Lung (tissue), 12 donors: ENCODE data around the gene RUVBL1. TPM values are rescaled to one million over a fixed set of nuclear protein-coding genes. Genes with fewer than 3 reads are reported as not detected.

Experiments used
- ATAC-seq: fragments of 200-7000 bp; cut with Tn5 transposase; one replicate; pipeline ENCODE4 v1.9.1; 2020; ENCODE audit warnings: moderate number of reproducible peaks; ENCODE audit not compliant: insufficient read depth, low FRiP score
- DNase-seq, 3 donors: peaks; one replicate each; pipeline ENCODE4 v3.0.0-alpha.2; 2013 to 2017
- H3K27ac ChIP-seq, 2 donors: one replicate each; pipeline ENCODE4 v1.5.1; 2013; ENCODE audit warnings: mild to moderate bottlenecking in 2 of 2, moderate library complexity in 2 of 2, control low read depth in 1 of 2, inconsistent platforms in 1 of 2, low read depth in 1 of 2, low read length in 1 of 2
- H3K27me3 ChIP-seq, 3 donors: one replicate each; pipeline ENCODE4 v1.5.1; 2013; ENCODE audit warnings: low read length in 2 of 3; ENCODE audit not compliant: control insufficient read depth in 3 of 3, insufficient read depth in 3 of 3
- H3K36me3 ChIP-seq, 4 donors: one replicate each; pipeline ENCODE4 v1.5.1; 2013; ENCODE audit warnings: low read length in 4 of 4, mild to moderate bottlenecking in 1 of 4, moderate library complexity in 1 of 4; ENCODE audit not compliant: control insufficient read depth in 4 of 4, insufficient read depth in 4 of 4
- H3K4me1 ChIP-seq, 5 donors: one replicate each; pipeline ENCODE4 v1.5.1; 2013; ENCODE audit warnings: low read length in 5 of 5, mild to moderate bottlenecking in 2 of 5, moderate library complexity in 1 of 5; ENCODE audit not compliant: control insufficient read depth in 5 of 5, insufficient read depth in 5 of 5
- H3K4me3 ChIP-seq: one replicate; pipeline ENCODE4 v1.5.1; 2013; ENCODE audit warnings: mild to moderate bottlenecking, control low read depth, moderate library complexity
- H3K9ac ChIP-seq, 2 donors: one replicate each; pipeline ENCODE4 v1.5.1; 2013; ENCODE audit warnings: low read length in 2 of 2, control low read depth in 1 of 2; ENCODE audit not compliant: insufficient read depth in 1 of 2
- H3K9me3 ChIP-seq, 4 donors: one replicate each; pipeline ENCODE4 v1.5.1; 2013; ENCODE audit warnings: low read length in 3 of 4, mild to moderate bottlenecking in 1 of 4, moderate library complexity in 1 of 4; ENCODE audit not compliant: control insufficient read depth in 4 of 4, insufficient read depth in 3 of 4
- CTCF ChIP-seq: IDR thresholded peaks from 2 replicates; pipeline ENCODE4 v1.5.1; 2012; ENCODE audit warnings: mild to moderate bottlenecking; ENCODE audit errors: control extremely low read depth, extremely low read depth
- WGBS, 2 donors: extraction: QIAGEN DNeasy Blood & Tissue Kit; methylation state at CpG; one replicate each; pipeline ENCODE4 v1.1.7; 2013; 5-methylcytosine and 5-hydroxymethylcytosine counted together
- polyA plus RNA-seq, 2 donors: library from polyadenylated mRNA; stranded (reverse); fragments of 200-250 nt; gene quantifications; one replicate each; pipeline ENCODE4 v1.2.1, GENCODE V29; 2013
- total RNA-seq, 2 donors: library from RNA; depleted of rRNA in 1 of 2; stranded (reverse); fragments of >200 nt in 1 of 2; gene quantifications; one replicate each; pipeline ENCODE4 v1.2.1, GENCODE V29; 2014 to 2021
- donor health status: control.
- donor health status: control.
- donor health status: Bipolar disorder and iron deficiency.
- donor health status: healthy.
- donor health status: DM: yes; HTN: yes; CAD: no.

RUVBL1 gene
- total and polyA plus RNA-seq, 4 donors, result 26.6 to 53.7 (median 41.7) TPM

- 94 to 97% methylated on average over 5 of the region's 5 CpGs for WGBS, 2 donors
- DNase-seq (no peak), ATAC-seq (no peak)
- peaks cover 1 to 32% (median 10%) of the 10 kb centered on the region in 5 donors for H3K4me1 ChIP-seq
- TF ChIP-seq CTCF, result no peak
- no peaks in the 10 kb centered on the region for H3K27me3 ChIP-seq
- H3K27ac ChIP-seq, result no peak overlapping the region
- no peaks in the 10 kb centered on the region for H3K9me3 ChIP-seq
- H3K36me3 ChIP-seq, result peaks cover 0 to 2% (median 1%) of the 10 kb centered on the region in 4 donors
- H3K4me3 ChIP-seq, result no peak overlapping the region
- no peak overlapping the region for H3K9ac ChIP-seq
Observed at GRCh38 chr3:128166971-128167453, 43.4 kb upstream of the RUVBL1 start.

GRCh38 chr3:128163432-128163831, 39.8 kb upstream of the RUVBL1 start:
- no peak for ATAC-seq
- 54 to 59% methylated on average over 5 of the region's 5 CpGs for WGBS, 2 donors

GRCh38 chr3:128160661-128161060, 37.0 kb upstream of the RUVBL1 start:
- 94 to 95% methylated on average over 5 of the region's 5 CpGs for WGBS, 2 donors
- Histone ChIP-seq H3K27me3 (no peaks in the 10 kb centered on the region), H3K4me1 (peaks cover 0 to 7% (median 0%) of the 10 kb centered on the region in 5 donors), H3K9me3 (peaks cover 0 to 5% (median under 1%) of the 10 kb centered on the region in 4 donors), H3K4me3 (no peak overlapping the region), H3K9ac (no peak overlapping the region), H3K36me3 (peaks cover 2 to 25% (median 16%) of the 10 kb centered on the region in 4 donors), H3K27ac (no peak overlapping the region)
- no peak for TF ChIP-seq CTCF
- no peak for DNase-seq
- ATAC-seq, result no peak

More at GRCh38 chr3:128163432-128163831, 39.8 kb upstream of the RUVBL1 start:
- peaks cover 1 to 17% (median 5%) of the 10 kb centered on the region in 5 donors for H3K4me1 ChIP-seq
- H3K27ac ChIP-seq, result no peak overlapping the region
- no peaks in the 10 kb centered on the region for H3K27me3 ChIP-seq
- DNase-seq, result no peak
- H3K36me3 ChIP-seq, result peaks cover 0 to 8% (median 2%) of the 10 kb centered on the region in 4 donors
- no peak for TF ChIP-seq CTCF
- no peak overlapping the region for H3K9ac ChIP-seq
- H3K4me3 ChIP-seq, result no peak overlapping the region
- no peaks in the 10 kb centered on the region for H3K9me3 ChIP-seq
